ENCODE measurements around the gene FRMD8.
"Not testable (repeated sequence)": the region's sequence is repeated elsewhere in the genome, so short reads cannot be mapped to it uniquely, and the experiment has no call there.

FRMD8 gene

DNA sequence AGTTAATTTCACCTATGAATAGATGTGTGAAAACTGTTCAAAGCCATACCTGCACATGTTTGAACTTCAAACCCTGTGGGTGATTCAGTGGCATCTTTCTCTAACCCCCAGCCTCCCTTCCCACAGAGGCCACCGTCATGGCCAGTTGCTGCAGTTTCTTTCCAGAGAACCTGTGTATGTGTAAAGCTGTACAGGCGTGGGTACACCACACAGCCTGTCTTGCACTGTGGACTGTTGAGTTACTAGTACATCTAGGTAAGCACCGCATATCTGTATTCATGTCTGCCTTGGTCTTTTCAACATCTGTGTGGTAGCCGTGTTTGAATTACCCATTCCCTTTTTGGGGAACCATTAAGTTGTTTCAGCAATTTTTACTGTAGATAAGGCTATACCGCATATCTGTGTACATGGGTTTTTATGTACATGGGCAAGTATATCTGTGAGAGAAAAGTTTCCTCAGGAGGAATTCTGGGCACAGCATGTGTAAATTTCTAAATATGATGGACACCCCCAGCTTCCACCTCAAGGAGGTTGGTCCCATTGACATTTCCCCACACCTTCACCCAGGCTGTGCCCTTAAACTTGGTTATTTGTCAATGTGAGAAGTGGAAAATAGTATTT lies 50.1 kb downstream of the FRMD8 start:
- DNase-seq (ENCODE audit: low read depth): peak; percentile 14

GRCh38 chr11:65437436-65438227 lies 51.2 kb downstream of the FRMD8 start:
- DNase-seq (ENCODE audit: low read depth): no peak

DNA sequence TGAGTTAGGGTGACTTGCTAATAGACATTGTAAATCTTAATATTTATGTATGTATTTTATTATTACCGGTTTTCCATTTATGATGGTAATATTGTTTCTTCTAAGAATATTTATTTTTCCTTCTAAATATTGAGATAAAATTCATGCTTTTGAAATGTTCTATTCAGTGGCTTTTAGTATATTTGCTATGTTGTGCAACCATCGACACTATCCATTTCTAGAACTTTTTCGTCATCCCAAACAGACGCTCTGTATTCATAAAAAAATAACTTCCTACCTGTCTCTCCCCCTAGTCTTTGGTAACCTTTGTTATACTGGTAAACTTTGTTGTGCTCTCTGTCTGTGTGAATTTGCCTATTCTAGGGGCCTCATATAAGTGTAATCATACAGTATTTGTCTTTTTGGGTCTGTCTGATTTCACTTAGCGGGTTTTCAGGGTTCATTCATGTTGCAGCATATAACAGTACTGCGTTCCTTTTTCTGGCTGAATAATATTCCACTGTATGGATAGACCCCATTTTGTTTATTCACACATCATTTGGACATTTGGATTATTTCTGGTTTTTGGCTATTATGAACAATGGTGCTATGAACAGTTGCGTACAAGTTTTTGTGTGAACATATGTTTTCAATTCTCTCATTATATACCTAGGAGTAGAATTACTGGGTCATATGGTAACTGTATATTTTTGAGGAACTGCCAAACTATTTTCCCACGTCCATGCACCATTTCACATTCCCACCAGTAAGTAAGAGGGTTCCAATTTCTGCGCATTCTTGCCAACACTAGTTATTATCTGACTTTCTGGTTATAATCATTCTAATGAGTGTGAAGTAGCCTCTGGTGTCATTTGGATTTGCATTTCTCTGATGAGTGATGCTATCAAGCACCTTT lies 52.1 kb downstream of the FRMD8 start:
- no peak for DNase-seq (ENCODE audit: low read depth)

DNA sequence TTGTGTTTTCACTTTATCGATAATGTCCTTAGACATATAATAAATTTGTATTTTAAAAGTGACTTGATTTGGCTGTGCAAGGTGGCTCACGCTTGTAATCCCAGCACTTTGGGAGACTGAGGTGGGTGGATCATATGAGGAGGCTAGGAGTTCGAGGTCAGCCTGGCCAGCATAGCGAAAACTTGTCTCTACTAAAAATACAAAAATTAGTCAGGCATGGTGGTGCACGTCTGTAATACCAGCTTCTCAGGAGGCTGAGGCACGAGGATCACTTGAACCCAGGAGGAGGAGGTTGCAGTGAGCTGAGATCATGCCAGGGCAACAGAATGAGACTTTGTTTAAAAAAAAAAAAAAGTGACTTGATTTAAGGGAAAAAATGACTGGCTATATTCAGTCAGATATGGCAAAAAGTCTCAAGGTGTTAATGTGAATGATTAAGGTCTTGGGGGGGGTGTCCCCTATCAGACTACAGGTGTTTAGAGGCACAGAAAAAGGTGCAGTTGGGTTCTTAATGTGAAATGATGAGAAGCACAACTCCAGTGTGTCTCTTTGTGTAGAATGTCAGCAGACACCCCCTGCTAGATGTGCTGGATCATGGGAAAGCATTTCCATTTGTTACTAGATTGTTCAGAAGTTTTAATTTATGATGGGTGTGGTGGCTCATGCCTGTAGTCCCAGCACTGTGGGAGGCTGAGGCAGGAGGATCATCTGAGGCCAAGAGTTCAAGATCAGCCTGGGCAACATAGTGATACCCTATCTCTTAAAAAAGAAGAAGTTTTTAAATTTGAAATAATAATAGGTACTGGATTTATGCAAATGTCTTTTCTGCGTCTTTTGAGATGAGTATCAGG lies 53.1 kb downstream of the FRMD8 start:
- DNase-seq (ENCODE audit: low read depth): no peak

- no peak for DNase-seq (ENCODE audit: low read depth)
Measured at GRCh38 chr11:65440831-65441499, 54.5 kb downstream of the FRMD8 start.

DNA sequence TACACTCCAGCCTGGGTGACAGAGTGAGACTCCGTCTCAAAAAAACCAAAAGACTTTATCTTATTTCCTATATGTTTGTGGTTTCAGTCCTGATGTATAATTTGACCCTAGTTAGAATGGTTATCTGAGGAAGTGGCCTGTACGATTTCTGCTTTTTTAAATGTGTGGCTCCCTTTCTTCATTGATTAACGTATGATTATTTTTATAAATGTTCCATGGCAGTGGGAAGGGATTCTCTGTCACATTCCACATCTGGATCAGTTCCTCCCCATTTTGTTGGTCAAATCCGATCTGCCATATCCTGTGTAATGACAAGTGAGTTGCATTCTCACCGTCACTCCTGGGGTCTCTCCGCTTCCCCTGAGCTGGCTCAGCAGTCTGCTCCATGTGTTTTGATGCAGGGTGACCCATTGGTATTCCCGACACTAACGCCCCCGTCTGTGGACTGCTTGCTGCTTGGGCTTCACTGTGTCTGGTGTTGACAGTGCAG lies 56.5 kb downstream of the FRMD8 start:
- no peak for DNase-seq (ENCODE audit: low read depth)

DNA sequence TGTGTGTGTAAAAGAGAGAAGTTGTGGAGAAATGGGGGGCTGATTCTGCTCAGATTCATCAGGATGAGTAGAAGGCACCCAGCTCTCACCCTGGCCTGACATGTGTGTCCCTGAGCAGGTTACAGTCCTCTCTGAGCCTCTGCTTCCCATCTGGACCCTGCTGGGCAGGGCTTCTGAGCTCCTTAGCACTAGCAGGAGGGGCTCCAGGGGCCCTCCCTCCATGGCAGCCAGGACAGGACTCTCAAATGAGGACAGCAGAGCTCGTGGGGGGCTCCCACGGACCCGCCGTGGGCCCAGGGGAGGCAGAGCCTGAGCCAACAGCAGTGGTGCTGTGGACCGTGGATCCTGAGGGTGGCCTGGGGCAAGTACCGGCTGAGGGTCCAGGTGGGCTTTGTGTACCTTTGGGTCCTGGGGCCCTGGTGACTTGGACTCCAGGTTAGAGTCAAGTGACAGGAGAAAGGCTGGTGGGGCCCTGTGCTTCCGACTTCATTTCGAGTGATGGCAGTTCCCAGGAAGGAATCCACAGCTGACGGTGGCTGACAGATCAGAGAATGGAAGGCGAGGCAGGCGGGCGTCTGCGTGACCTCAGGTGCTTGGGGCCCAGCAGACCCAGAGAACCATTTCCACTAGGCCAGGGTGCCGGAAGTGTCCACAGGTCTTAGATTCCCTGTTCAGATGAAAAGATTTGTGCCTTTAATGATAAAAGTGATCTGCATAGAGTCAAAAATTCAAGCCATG lies 58.0 kb downstream of the FRMD8 start:
- DNase-seq (ENCODE audit: low read depth): no peak

DNA sequence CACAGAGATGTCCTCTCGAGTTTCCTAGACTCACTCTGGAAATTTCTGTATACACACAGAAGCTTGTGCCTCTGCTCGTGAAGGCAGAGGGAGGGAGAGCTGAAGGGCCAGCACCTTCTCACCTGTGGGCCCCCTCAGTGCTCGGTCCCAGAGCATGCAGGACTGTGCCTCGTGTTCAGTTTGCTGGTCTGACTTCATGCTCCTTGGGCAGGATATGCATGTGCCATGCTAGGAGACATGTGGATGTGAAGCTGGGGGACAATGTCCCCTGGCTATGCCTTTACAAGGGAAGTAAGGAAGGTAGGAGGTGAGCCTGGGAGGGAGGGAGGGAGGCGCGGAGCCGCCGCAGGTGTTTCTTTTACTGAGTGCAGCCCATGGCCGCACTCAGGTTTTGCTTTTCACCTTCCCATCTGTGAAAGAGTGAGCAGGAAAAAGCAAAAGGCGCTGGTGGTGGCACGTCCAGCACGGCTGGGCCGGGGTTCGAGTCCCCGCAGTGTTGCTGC lies 58.7 kb downstream of the FRMD8 start:
- no peak for DNase-seq (ENCODE audit: low read depth)

- DNase-seq (ENCODE audit: low read depth): no peak
Measured at GRCh38 chr11:65445604-65446445, 59.4 kb downstream of the FRMD8 start.

DNA sequence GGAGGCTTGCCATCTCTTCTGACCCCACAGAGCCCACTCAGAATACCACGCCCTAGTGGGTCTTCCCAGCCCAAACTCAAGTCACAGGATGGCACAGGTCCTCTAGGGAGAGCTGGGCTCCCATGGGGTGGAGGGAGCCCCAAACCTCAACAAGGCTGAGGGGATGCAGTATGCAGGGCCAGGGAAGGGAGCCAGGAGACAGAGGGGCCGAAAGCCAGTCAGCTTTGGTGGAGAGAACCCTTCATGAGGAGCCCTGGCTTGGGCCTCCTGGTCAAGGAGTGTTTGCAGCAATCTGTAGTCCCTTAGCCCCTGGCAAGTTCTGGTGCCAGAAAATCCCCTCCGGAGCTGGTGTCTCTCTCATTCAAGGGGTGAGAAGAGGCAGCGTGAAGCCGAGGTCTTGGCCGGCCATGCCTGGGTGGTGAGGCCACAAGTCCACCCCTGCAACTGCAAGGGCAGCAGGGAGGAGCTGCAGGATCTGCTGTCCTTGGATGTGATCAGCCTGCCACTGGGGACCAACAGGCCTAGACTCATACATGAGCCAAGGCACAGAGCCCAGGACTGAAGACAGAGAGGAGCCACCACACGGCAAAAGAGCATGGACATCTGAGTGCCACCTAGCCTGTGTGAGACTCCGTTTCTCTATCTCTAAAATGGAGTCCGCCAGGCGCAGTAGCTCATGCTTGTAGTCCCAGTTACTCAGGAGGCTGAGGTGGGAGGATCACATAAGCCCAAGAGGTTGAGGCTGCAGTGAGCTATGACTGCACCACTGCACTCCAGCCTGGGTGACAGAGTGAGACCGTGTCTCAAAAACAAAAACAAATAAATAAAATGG lies 60.2 kb downstream of the FRMD8 start:
- peak; percentile 25 for DNase-seq (ENCODE audit: low read depth)

GRCh38 chr11:65448074-65448417 lies 61.6 kb downstream of the FRMD8 start:
- no peak for DNase-seq (ENCODE audit: low read depth)

GRCh38 chr11:65448418-65449105 lies 62.1 kb downstream of the FRMD8 start:
- DNase-seq (ENCODE audit: low read depth): peak; percentile 44

DNA sequence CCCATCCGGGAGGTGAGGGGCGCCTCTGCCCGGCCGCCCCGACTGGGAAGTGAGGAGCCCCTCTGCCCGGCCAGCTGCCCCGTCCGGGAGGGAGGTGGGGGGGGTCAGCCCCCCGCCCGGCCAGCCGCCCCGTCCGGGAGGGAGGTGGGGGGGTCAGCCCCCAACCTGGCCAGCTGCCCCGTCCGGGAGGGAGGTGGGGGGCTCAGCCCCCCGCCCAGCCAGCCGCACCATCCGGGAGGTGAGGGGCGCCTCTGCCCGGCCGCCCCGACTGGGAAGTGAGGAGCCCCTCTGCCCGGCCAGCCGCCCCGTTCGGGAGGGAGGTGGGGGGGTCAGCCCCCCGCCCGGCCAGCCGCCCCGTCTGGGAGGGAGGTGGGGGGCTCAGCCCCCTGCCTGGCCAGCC lies 64.9 kb downstream of the FRMD8 start:
- DNase-seq (ENCODE audit: low read depth): not testable (repeated sequence)

GRCh38 chr11:65452259-65452658 lies 65.8 kb downstream of the FRMD8 start:
- DNase-seq (ENCODE audit: low read depth): not testable (repeated sequence)

DNA sequence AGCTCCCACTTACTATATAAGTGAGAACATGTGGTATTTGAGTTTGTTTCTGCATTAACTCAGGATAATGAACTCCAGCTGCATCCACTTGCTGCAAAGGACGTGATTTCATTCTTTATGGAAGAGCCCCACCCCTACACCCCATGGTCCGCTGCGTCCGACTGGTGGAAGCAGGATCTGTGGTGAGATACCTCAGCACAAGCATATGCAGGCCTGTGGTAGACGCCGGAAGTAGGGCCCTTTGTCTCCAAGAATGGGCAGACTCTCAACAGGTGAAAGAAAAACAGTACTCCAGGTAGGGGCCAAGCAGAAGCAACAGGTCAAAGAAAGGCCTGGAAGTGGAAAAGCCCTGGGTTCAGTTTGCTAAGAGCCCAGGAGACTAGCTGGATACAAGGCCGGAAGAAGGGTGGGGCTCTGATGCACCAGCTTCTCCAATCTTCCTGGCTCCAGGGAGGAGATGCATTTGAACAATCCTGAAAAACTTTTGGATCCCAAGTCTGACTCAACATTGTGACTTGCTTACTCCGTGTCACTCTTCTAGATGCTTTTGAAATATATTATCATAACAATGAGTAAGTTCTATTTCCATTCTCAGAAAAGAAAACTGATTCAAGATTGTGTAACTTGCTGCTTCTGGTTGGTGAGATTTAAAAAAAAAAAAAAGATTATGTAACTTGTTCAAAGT lies 66.5 kb downstream of the FRMD8 start:
- DNase-seq (ENCODE audit: low read depth): peak; percentile 92

DNA sequence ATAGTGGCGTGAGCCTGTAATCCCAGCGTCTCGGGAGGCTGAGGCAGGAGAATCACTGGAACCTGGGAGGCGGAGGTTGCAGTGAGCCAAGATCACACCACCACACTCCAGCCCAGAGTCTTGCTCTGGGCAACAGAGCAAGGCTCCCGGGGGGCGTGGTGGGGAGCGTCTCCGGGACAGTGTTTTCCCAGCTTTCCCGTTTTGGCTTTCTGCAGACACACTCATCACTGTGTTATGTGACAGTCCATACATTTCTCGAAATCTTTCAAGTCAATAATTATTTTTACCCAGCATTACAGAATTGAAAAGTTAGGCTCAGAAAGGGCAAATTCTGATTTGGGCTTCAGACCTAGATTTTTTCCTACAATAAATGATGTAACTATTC lies 67.9 kb downstream of the FRMD8 start:
- DNase-seq (ENCODE audit: low read depth): peak; percentile 40
